Erythroblast (primary cell): Measurements from ENCODE around the gene OR52E6.

Experiments
- GATA1 ChIP-seq: IDR thresholded peaks from 2 replicates; pipeline ENCODE4 v1.6.1; 2011; ENCODE audit warnings: low read depth, mild to moderate bottlenecking, control low read depth, low read length, moderate library complexity
- POLR2A ChIP-seq: IDR thresholded peaks from 2 replicates; pipeline ENCODE4 v1.6.1; 2011; ENCODE audit warnings: mild to moderate bottlenecking, low read length

DNA sequence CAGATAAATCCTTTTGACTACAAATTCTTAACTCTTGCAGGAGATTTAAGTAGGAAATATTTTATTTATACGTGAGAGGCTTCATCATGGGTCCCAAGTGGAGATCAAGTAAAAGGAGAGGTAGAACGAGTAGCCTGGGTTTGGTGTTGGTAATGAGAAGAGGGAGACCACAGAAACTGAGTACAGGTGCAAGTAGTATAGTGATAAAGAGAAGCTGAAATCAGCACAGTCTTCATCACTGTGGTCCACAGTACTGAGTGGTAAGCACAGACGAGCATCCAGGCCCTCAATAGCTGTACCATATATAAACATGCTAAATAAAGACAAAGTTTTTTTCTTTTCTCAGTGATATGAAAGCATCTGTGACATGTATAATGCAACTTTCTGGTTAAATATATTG is 45.5 kb upstream of the OR52E6 start:
- TF ChIP-seq POLR2A, result no peak
- TF ChIP-seq GATA1, result no peak
